GM21526 (cell line): ENCODE results near the gene NEGR1.

Experiments
- ATAC-seq: cut with Tn5 transposase; IDR thresholded peaks from one replicate; pipeline ENCODE4 v1.9.1; 2021; ENCODE audit warnings: moderate library complexity; ENCODE audit not compliant: unreplicated experiment, low FRiP score

The NEGR1 gene

GRCh38 chr1:71427066-71427465 lies 855.3 kb downstream of the NEGR1 start:
- no peak for ATAC-seq

GRCh38 chr1:71424536-71424935 lies 857.8 kb downstream of the NEGR1 start:
- no peak for ATAC-seq

- no peak for ATAC-seq
These were observed 860.1 kb downstream of the NEGR1 start for GRCh38 chr1:71422221-71422620.

GRCh38 chr1:71417421-71417820 lies 864.9 kb downstream of the NEGR1 start:
- ATAC-seq: no peak

- ATAC-seq: no peak
These were observed 868.2 kb downstream of the NEGR1 start for GRCh38 chr1:71414179-71414578.

- no peak for ATAC-seq
These were observed 868.7 kb downstream of the NEGR1 start for GRCh38 chr1:71413441-71414175.

- no peak for ATAC-seq
These were observed 882.3 kb downstream of the NEGR1 start for GRCh38 chr1:71400050-71400449.

GRCh38 chr1:71399594-71399993 lies 882.7 kb downstream of the NEGR1 start:
- ATAC-seq: no peak

GRCh38 chr1:71393301-71393700 lies 889.0 kb downstream of the NEGR1 start:
- no peak for ATAC-seq

- ATAC-seq: no peak
These were observed 891.8 kb downstream of the NEGR1 start for GRCh38 chr1:71390518-71390917.

- no peak for ATAC-seq
These were observed 904.5 kb downstream of the NEGR1 start for GRCh38 chr1:71377886-71378285.

GRCh38 chr1:71372496-71372895 lies 909.8 kb downstream of the NEGR1 start:
- ATAC-seq: no peak

GRCh38 chr1:71371581-71371980 lies 910.8 kb downstream of the NEGR1 start:
- no peak for ATAC-seq

- ATAC-seq: no peak
These were observed 918.1 kb downstream of the NEGR1 start for GRCh38 chr1:71364236-71364635.

- no peak for ATAC-seq
These were observed 919.6 kb downstream of the NEGR1 start for GRCh38 chr1:71362691-71363090.

- no peak for ATAC-seq
These were observed 920.3 kb downstream of the NEGR1 start for GRCh38 chr1:71362076-71362475.

- no peak for ATAC-seq
These were observed 924.6 kb downstream of the NEGR1 start for GRCh38 chr1:71357708-71358107.

- ATAC-seq: no peak
These were observed 930.9 kb downstream of the NEGR1 start for GRCh38 chr1:71351438-71351837.

- no peak for ATAC-seq
These were observed 931.5 kb downstream of the NEGR1 start for GRCh38 chr1:71350805-71351204.

- no peak for ATAC-seq
These were observed 932.0 kb downstream of the NEGR1 start for GRCh38 chr1:71350330-71350729.
